Measurements from ENCODE around the gene CTTN.

DNA sequence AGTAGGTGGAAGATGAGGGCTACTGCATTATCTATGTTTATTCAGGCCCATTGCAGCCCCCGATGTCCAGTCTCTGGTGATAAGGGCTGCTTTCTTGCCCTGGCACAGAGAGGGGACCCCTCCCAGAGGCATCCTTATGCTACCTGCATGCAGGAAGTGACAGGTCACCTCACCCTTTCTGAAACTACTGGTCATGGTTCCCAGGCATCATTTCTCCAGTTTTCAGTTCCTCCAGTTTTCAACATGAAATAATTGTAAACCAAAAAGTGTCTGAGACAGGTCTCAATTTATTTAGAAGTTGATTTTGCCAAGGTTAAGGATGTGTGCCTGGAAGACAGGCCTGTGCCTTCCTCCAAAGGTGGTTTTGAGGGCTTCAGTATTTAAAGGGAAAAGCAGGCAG is 57.0 kb downstream of the CTTN start:
- TF ChIP-seq, protein P1, sequence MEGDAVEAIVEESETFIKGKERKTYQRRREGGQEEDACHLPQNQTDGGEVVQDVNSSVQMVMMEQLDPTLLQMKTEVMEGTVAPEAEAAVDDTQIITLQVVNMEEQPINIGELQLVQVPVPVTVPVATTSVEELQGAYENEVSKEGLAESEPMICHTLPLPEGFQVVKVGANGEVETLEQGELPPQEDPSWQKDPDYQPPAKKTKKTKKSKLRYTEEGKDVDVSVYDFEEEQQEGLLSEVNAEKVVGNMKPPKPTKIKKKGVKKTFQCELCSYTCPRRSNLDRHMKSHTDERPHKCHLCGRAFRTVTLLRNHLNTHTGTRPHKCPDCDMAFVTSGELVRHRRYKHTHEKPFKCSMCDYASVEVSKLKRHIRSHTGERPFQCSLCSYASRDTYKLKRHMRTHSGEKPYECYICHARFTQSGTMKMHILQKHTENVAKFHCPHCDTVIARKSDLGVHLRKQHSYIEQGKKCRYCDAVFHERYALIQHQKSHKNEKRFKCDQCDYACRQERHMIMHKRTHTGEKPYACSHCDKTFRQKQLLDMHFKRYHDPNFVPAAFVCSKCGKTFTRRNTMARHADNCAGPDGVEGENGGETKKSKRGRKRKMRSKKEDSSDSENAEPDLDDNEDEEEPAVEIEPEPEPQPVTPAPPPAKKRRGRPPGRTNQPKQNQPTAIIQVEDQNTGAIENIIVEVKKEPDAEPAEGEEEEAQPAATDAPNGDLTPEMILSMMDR (IDR thresholded peaks at IDR 0.05; ENCODE audit: insufficient read depth, low read length), result no peak
- TF ChIP-seq POLR2AphosphoS5 (IDR thresholded peaks at IDR 0.05; ENCODE audit: low read depth) (no peak), GABPA (IDR thresholded peaks at IDR 0.05; ENCODE audit: low read depth) (no peak)
- TF ChIP-seq, protein P2, sequence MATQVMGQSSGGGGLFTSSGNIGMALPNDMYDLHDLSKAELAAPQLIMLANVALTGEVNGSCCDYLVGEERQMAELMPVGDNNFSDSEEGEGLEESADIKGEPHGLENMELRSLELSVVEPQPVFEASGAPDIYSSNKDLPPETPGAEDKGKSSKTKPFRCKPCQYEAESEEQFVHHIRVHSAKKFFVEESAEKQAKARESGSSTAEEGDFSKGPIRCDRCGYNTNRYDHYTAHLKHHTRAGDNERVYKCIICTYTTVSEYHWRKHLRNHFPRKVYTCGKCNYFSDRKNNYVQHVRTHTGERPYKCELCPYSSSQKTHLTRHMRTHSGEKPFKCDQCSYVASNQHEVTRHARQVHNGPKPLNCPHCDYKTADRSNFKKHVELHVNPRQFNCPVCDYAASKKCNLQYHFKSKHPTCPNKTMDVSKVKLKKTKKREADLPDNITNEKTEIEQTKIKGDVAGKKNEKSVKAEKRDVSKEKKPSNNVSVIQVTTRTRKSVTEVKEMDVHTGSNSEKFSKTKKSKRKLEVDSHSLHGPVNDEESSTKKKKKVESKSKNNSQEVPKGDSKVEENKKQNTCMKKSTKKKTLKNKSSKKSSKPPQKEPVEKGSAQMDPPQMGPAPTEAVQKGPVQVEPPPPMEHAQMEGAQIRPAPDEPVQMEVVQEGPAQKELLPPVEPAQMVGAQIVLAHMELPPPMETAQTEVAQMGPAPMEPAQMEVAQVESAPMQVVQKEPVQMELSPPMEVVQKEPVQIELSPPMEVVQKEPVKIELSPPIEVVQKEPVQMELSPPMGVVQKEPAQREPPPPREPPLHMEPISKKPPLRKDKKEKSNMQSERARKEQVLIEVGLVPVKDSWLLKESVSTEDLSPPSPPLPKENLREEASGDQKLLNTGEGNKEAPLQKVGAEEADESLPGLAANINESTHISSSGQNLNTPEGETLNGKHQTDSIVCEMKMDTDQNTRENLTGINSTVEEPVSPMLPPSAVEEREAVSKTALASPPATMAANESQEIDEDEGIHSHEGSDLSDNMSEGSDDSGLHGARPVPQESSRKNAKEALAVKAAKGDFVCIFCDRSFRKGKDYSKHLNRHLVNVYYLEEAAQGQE (IDR thresholded peaks at IDR 0.05; ENCODE audit: insufficient replicate concordance, low read depth), result no peak

Measured in HL-60 (cell line).